Tibial nerve (tissue), 4 donors: Measurements from ENCODE around the gene RARG. TPM values are rescaled to one million over a fixed set of nuclear protein-coding genes. Genes with fewer than 3 reads are reported as not detected.

ENCODE experiments used
- DNase-seq, 2 donors: peaks; one replicate each; pipeline ENCODE4 v3.0.0-alpha.2; 2019; ENCODE audit warnings: low spot score in 2 of 2
- H3K27ac ChIP-seq, 4 donors: fragments of 200-600 bp; sonication (generic) in 3 of 4; one replicate each; pipeline ENCODE4 v1.5.1; 2017 to 2019; ENCODE audit warnings: mild to moderate bottlenecking in 1 of 4
- H3K27me3 ChIP-seq, 2 donors: fragments of 200-600 bp; sonication (generic) in 1 of 2; one replicate each; pipeline versions ENCODE4 v1.5.1 to v1.6.0; 2017 to 2019
- H3K36me3 ChIP-seq, 3 donors: fragments of 200-600 bp; sonication (generic); one replicate each; pipeline ENCODE4 v1.5.1; 2018 to 2019
- H3K4me1 ChIP-seq, 4 donors: fragments of 200-600 bp; sonication (generic) in 3 of 4; one replicate each; pipeline ENCODE4 v1.5.1; 2017 to 2019
- H3K4me3 ChIP-seq, 4 donors: fragments of 200-600 bp; sonication (generic) in 3 of 4; one replicate each; pipeline ENCODE4 v1.5.1; 2017 to 2019; ENCODE audit warnings: mild to moderate bottlenecking in 1 of 4, moderate library complexity in 1 of 4
- H3K9me3 ChIP-seq, 4 donors: fragments of 200-600 bp; sonication (generic) in 3 of 4; one replicate each; pipeline ENCODE4 v1.5.1; 2017 to 2019
- EP300 ChIP-seq, 2 donors: sonication (generic); formaldehyde crosslinking; IDR thresholded peaks; one replicate each; pipeline ENCODE4 v1.6.1; 2017; ENCODE audit warnings: antibody characterized with exemption in 2 of 2, mild to moderate bottlenecking in 1 of 2
- POLR2A ChIP-seq, 2 donors: fragments of 450-650 bp; IDR thresholded peaks; one replicate each; pipeline ENCODE4 v1.6.1; 2017; ENCODE audit warnings: antibody characterized with exemption in 2 of 2, mild to moderate bottlenecking in 2 of 2, moderate library complexity in 2 of 2
- WGBS, 2 donors: methylation state at CpG; one replicate each; pipeline ENCODE4 v1.1.5; 2018; 5-methylcytosine and 5-hydroxymethylcytosine counted together
- total RNA-seq, 4 donors: library from RNA; depleted of rRNA; stranded (reverse); fragments of >200 nt; gene quantifications; one replicate each; pipeline ENCODE4 v1.1.0, GENCODE V29; 2016
- TF ChIP-seq, protein P1 (sequence below), 5 experiments: fragments of 200-600 bp in 3 of 5; fragments of 450-650 bp in 2 of 5; sonication (generic) in 3 of 5; IDR thresholded peaks; one replicate each; pipeline ENCODE4 v1.5.1; 2016 to 2019; ENCODE audit warnings: antibody characterized with exemption in 5 of 5, mild to moderate bottlenecking in 3 of 5, moderate library complexity in 2 of 5

RARG gene
- total RNA-seq, 4 donors from 2014 or later, result 28.0 to 32.3 (median 31.4) TPM

DNA sequence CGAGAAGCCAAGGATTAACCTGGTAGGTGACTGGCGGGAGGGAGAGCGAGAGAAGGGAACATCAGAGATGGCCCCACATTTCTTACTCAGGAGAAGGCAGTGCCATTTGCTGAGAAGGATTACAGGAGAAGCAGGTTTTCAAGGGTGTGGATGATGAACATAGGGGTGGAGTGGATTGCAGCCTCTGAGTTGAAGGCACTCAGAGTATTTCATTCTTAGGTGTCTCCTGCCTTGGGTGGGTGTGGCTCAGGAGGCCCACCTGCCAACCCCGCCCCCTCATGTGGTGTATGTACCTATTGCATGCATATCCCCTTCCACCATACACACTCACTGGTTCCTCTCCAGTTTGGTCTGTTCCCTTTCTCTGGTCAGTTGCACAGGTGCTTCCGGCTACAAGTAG is 42.4 kb upstream of the RARG start:
- WGBS, 2 donors, result 93% methylated on average over 5 of the region's 5 CpGs
- Histone ChIP-seq H3K27ac (no peak overlapping the region), H3K27me3 (no peaks in the 10 kb centered on the region), H3K9me3 (no peaks in the 10 kb centered on the region), H3K4me1 (peaks cover 0 to 2% (median 0%) of the 10 kb centered on the region in 4 donors), H3K4me3 (no peak overlapping the region), H3K36me3 (no peaks in the 10 kb centered on the region)
- DNase-seq, result no peak
- TF ChIP-seq, protein P1, sequence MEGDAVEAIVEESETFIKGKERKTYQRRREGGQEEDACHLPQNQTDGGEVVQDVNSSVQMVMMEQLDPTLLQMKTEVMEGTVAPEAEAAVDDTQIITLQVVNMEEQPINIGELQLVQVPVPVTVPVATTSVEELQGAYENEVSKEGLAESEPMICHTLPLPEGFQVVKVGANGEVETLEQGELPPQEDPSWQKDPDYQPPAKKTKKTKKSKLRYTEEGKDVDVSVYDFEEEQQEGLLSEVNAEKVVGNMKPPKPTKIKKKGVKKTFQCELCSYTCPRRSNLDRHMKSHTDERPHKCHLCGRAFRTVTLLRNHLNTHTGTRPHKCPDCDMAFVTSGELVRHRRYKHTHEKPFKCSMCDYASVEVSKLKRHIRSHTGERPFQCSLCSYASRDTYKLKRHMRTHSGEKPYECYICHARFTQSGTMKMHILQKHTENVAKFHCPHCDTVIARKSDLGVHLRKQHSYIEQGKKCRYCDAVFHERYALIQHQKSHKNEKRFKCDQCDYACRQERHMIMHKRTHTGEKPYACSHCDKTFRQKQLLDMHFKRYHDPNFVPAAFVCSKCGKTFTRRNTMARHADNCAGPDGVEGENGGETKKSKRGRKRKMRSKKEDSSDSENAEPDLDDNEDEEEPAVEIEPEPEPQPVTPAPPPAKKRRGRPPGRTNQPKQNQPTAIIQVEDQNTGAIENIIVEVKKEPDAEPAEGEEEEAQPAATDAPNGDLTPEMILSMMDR (IDR thresholded peaks at IDR 0.05), result no peak
- no peak for TF ChIP-seq POLR2A (IDR thresholded peaks at IDR 0.05)
- no peak for TF ChIP-seq EP300 (IDR thresholded peaks at IDR 0.05)

DNA sequence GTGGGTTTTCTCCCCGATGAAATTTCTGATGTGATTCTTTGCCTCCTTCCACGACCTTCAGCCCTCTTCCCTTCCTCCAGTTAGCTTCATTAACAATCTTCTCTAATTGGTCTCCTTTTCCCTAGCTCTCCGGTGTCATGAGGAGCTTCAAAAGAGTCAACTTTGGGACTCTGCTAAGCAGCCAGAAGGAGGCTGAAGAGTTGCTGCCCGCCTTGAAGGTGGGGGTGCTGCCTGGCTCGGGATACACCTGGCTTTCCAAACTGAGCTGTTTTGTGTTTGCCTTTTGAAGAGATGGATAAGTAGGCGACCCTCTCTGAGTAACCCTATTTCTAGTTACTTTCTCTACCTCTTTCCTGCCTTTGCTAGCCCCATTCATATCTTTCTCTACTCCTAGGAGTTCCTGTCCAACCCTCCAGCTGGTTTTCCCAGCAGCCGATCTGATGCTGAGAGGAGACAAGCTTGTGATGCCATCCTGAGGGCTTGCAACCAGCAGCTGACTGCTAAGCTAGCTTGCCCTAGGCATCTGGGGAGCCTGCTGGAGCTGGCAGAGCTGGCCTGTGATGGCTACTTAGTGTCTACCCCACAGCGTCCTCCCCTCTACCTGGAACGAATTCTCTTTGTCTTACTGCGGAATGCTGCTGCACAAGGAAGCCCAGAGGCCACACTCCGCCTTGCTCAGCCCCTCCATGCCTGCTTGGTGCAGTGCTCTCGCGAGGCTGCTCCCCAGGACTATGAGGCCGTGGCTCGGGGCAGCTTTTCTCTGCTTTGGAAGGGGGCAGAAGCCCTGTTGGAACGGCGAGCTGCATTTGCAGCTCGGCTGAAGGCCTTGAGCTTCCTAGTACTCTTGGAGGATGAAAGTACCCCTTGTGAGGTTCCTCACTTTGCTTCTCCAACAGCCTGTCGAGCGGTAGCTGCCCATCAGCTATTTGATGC is 36.9 kb upstream of the RARG start:
- Histone ChIP-seq H3K4me3 (peak overlapping the region; percentile 38 to 66 (median 56)), H3K36me3 (no peaks in the 10 kb centered on the region), H3K9me3 (no peaks in the 10 kb centered on the region), H3K4me1 (peaks cover 0 to 15% (median 2%) of the 10 kb centered on the region in 4 donors), H3K27ac (peak overlapping the region in 2 of 4 donors; percentile 40 to 73), H3K27me3 (no peaks in the 10 kb centered on the region)
- TF ChIP-seq EP300 (IDR thresholded peaks at IDR 0.05) (no peak), POLR2A (IDR thresholded peaks at IDR 0.05) (no peak)
- TF ChIP-seq, protein P1 (IDR thresholded peaks at IDR 0.05), result no peak
- no peak for DNase-seq
- WGBS, 2 donors, result 50 to 58% methylated on average over 18 to 20 of the region's 20 CpGs

DNA sequence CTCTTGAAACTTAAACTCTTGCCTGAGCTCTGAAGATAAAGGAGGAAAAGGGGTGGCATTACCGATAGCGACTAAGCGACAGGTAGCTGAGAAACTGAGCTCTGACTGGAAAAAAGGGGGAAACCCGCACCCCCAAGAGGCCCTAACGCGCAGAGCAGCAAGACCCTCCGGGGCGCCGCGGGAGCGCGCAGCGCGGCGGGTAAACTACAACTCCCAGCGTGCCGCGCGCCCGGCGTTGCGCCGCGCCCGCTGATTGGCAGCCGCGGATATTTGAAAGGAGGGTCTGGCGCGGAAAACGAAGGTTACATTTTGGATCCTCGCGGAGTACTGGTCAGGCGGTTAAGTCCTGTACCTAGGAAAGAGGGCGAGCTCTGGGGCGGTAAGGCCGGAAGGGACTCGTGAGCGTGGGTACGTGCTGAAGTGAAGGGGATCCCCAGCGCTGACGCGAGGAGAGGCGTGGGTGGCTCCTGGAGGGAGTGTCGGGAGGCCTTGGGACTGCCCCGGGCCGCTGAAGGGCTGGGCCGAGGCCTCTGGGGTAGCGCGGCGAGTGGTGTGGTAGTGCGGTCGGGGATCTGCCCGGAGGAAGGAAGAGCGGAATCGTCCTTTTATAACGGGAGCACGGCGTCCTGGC is 36.1 kb upstream of the RARG start, which contains the start of gene ESPL1:
Gene ESPL1, plus strand, starts transcription at position 301 of the 631 bp plus-strand sequence. CDS start 468 bp downstream, outside the sequence.
- no peaks in the 10 kb centered on the region for H3K36me3 ChIP-seq
- no peaks in the 10 kb centered on the region for H3K9me3 ChIP-seq
- H3K4me1 ChIP-seq, result peaks cover 0 to 15% (median 2%) of the 10 kb centered on the region in 4 donors
- H3K27ac ChIP-seq, result peak within 1 kb of the TSS in 3 of 4 donors; percentile 40 to 73 (median 65)
- H3K4me3 ChIP-seq, result peak within 1 kb of the TSS; percentile 38 to 66 (median 56)
- WGBS, 2 donors, result 0 to 1% methylated on average over 56 to 58 of the region's 58 CpGs
- peak; percentile 28 to 62 for DNase-seq
- no peaks in the 10 kb centered on the region for H3K27me3 ChIP-seq
- TF ChIP-seq POLR2A (IDR thresholded peaks at IDR 0.05) (no peak), EP300 (IDR thresholded peaks at IDR 0.05) (peak; percentile 59 to 76)
- TF ChIP-seq, protein P1 (IDR thresholded peaks at IDR 0.05), result peak; percentile 23 to 55 (median 30)

DNA sequence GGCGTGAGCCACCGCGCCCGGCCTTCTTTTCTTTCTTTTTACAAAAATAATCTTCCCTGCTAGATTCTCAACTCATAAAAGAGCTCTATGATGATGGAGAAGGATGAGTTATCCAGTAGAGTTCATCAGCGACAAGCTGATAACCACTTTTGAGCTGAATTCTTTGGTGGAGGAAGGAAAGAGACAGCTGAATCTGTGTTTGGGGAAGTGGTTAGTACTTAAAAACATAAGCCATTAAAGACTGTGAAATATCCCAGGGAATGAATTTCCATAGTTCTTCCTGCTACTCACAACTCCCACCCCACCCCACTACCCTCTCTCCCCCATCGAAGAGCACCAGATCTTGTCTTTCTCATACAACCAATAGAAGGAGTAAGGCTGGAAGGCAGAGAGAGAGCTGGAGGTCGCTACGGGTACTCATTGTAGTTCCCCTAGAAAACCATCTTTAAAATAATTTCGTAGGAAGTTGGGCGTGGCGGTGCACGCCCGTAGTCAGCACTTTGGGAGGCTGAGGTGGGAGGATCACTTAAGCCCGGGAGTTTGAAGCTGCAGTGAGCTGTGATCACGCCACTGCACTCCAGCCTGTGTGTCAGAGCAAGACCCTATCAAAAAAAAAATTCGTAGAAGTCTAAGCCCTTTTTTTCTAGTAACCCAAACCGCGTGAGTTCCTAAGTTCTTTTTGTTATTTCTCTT is 35.4 kb upstream of the RARG start:
- TF ChIP-seq EP300 (IDR thresholded peaks at IDR 0.05) (no peak), POLR2A (IDR thresholded peaks at IDR 0.05) (no peak)
- TF ChIP-seq, protein P1 (IDR thresholded peaks at IDR 0.05), result no peak
- H3K4me3 ChIP-seq, result peak overlapping the region; percentile 38 to 66 (median 56)
- H3K4me1 ChIP-seq, result peaks cover 0 to 15% (median 2%) of the 10 kb centered on the region in 4 donors
- no peaks in the 10 kb centered on the region for H3K9me3 ChIP-seq
- H3K27ac ChIP-seq, result peak overlapping the region in 3 of 4 donors; percentile 40 to 73 (median 65)
- peak in 1 of 2 donors; percentile 9 for DNase-seq
- no peaks in the 10 kb centered on the region for H3K36me3 ChIP-seq
- WGBS, 2 donors, result 45 to 47% methylated on average over 18 of the region's 18 CpGs
- H3K27me3 ChIP-seq, result no peaks in the 10 kb centered on the region
